Measurements from ENCODE around the gene JAG1. TPM values are rescaled to one million over a fixed set of nuclear protein-coding genes. Genes with fewer than 3 reads are reported as not detected.

Gene JAG1
- total and polyA plus RNA-seq, 3 donors from 2014 or later, result 17.4 to 30.6 (median 24.7) TPM

- 82 to 83% methylated on average over 11 of the region's 11 CpGs for WGBS, 2 donors
- intact Hi-C loops (cut with DNase I; ENCODE audit: low total_unique reads), result no loop called here
These were observed 25.9 kb downstream of the JAG1 start for GRCh38 chr20:10647909-10648308.

GRCh38 chr20:10647471-10647870 is 26.3 kb downstream of the JAG1 start:
- H3K36me3 ChIP-seq (ENCODE audit: low read depth, missing control alignments), result no peaks in the 10 kb centered on the region
- peaks cover 9% of the 10 kb centered on the region for H3K4me1 ChIP-seq
- no peak overlapping the region for H3K27ac ChIP-seq
- H3K9me3 ChIP-seq, result no peaks in the 10 kb centered on the region
- WGBS, 2 donors, result 69 to 71% methylated on average over 4 to 9 of the region's 9 CpGs
- no peaks in the 10 kb centered on the region for H3K27me3 ChIP-seq
- no peak for TF ChIP-seq POLR2A (IDR thresholded peaks at IDR 0.05)
- TF ChIP-seq CTCF (IDR thresholded peaks at IDR 0.05), result no peak
- no peak for DNase-seq
- no peak overlapping the region for H3K4me3 ChIP-seq
- intact Hi-C loops (cut with DNase I; ENCODE audit: low total_unique reads), result no loop called here

More at GRCh38 chr20:10647909-10648308, 25.9 kb downstream of the JAG1 start:
- no peak overlapping the region for H3K4me3 ChIP-seq
- peaks cover 13% of the 10 kb centered on the region for H3K4me1 ChIP-seq
- H3K9me3 ChIP-seq, result no peaks in the 10 kb centered on the region
- no peak overlapping the region for H3K27ac ChIP-seq
- no peaks in the 10 kb centered on the region for H3K36me3 ChIP-seq (ENCODE audit: low read depth, missing control alignments)
- no peak for DNase-seq
- no peaks in the 10 kb centered on the region for H3K27me3 ChIP-seq
- TF ChIP-seq POLR2A (IDR thresholded peaks at IDR 0.05) (no peak), CTCF (IDR thresholded peaks at IDR 0.05) (no peak)

GRCh38 chr20:10646886-10647420 is 26.8 kb downstream of the JAG1 start:
- Histone ChIP-seq H3K36me3 (ENCODE audit: low read depth, missing control alignments) (no peaks in the 10 kb centered on the region), H3K4me1 (peaks cover 5% of the 10 kb centered on the region), H3K9me3 (no peaks in the 10 kb centered on the region), H3K27ac (no peak overlapping the region), H3K4me3 (no peak overlapping the region), H3K27me3 (no peaks in the 10 kb centered on the region)
- DNase-seq, result no peak
- WGBS, 2 donors, result 88% methylated on average over 9 of the region's 9 CpGs
- TF ChIP-seq POLR2A (IDR thresholded peaks at IDR 0.05), result no peak
- intact Hi-C loops (cut with DNase I; ENCODE audit: low total_unique reads), result no loop called here

- no peaks in the 10 kb centered on the region for H3K27me3 ChIP-seq
- H3K36me3 ChIP-seq (ENCODE audit: low read depth, missing control alignments), result no peaks in the 10 kb centered on the region
- peaks cover under 1% of the 10 kb centered on the region for H3K4me1 ChIP-seq
- intact Hi-C loops (cut with DNase I; ENCODE audit: low total_unique reads), result no loop called here
- no peak overlapping the region for H3K27ac ChIP-seq
- H3K4me3 ChIP-seq, result no peak overlapping the region
- no peak for TF ChIP-seq POLR2A (IDR thresholded peaks at IDR 0.05)
- TF ChIP-seq CTCF (IDR thresholded peaks at IDR 0.05), result no peak
- DNase-seq, result no peak
- WGBS, 2 donors, result 77 to 88% methylated on average over 4 of the region's 4 CpGs
- no peaks in the 10 kb centered on the region for H3K9me3 ChIP-seq
These were observed 27.8 kb downstream of the JAG1 start for GRCh38 chr20:10646006-10646405.

GRCh38 chr20:10645205-10645570 is 28.6 kb downstream of the JAG1 start:
- intact Hi-C loops (cut with DNase I; ENCODE audit: low total_unique reads), result no loop called here
- Histone ChIP-seq H3K4me1 (no peaks in the 10 kb centered on the region), H3K36me3 (ENCODE audit: low read depth, missing control alignments) (no peaks in the 10 kb centered on the region), H3K9me3 (no peaks in the 10 kb centered on the region), H3K4me3 (no peak overlapping the region), H3K27me3 (no peaks in the 10 kb centered on the region), H3K27ac (no peak overlapping the region)
- DNase-seq, result no peak
- TF ChIP-seq POLR2A (IDR thresholded peaks at IDR 0.05) (no peak), CTCF (IDR thresholded peaks at IDR 0.05) (no peak)
- 79 to 91% methylated on average over 10 of the region's 10 CpGs for WGBS, 2 donors

Measured in testis (tissue), 3 donors.